ENCODE results near the gene FAR2.
"Not testable (repeated sequence)": the region's sequence is repeated elsewhere in the genome, so short reads cannot be mapped to it uniquely, and the experiment has no call there.

The FAR2 gene

DNA sequence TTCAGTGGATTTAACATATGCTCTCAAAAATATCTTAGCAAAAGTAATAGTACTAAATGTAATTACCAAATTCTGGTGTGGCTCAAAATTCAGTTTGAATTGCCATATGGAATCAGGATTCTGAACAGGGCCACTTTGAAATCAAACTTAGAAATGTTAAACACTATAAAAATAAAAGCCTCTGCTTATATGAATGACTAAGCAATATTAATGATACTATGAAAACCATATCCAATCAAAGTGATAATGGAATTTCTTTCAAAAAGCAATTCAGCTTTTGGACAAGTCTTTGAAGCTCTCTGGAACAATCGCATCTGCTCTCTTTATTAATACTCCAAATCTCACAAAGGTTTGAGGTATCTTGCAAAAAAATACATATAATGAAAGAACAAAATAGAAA is 180.3 kb downstream of the FAR2 start:
- DNase-seq (ENCODE audit: low read depth in 2 of 2), result no peak

DNA sequence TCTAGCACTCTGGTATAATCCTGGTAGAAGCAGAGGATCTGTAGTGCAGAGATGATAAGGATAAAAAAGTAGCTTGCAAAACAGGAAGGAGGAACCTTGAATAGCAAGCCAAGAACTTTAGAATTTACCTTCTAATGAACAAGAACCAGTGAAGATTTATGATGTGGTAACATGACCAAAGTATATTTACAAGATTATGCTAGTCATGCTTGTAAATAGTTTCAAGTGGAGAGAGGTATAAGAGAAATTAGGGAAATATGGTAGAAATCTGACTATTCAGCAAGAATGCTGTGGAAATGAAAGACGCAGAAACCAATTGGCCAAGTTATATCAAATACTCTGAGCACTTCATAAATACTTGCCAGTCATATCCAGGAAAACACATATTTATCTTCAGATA is 184.1 kb downstream of the FAR2 start:
- no peak for DNase-seq (ENCODE audit: low read depth in 2 of 2)

DNA sequence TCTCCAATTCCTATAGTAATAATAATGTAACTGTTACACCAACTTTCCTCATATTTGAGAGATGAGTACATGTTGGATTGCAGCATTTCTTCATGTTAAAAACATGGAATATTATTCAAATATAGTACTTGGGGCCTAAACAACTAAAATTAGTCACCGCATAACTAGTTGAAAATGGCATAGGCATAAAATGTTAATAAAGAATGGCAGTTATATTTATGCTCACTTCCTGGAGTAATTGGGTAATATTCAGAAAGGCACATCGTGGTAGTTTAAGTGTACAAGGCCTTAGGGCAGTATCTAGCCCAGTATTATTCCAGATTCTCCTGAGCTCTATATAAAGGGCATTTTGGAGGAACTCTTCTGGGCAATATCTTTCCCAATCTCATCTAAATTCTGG is 185.9 kb downstream of the FAR2 start:
- DNase-seq (ENCODE audit: low read depth in 2 of 2), result no peak

GRCh38 chr12:29337325-29337724 is 188.2 kb downstream of the FAR2 start:
- no peak for DNase-seq (ENCODE audit: low read depth in 2 of 2)

GRCh38 chr12:29343022-29343799 is 194.1 kb downstream of the FAR2 start:
- DNase-seq (ENCODE audit: low read depth in 2 of 2), result no peak

- no peak for DNase-seq (ENCODE audit: low read depth in 2 of 2)
Observed at GRCh38 chr12:29346769-29347421, 197.8 kb downstream of the FAR2 start.

DNA sequence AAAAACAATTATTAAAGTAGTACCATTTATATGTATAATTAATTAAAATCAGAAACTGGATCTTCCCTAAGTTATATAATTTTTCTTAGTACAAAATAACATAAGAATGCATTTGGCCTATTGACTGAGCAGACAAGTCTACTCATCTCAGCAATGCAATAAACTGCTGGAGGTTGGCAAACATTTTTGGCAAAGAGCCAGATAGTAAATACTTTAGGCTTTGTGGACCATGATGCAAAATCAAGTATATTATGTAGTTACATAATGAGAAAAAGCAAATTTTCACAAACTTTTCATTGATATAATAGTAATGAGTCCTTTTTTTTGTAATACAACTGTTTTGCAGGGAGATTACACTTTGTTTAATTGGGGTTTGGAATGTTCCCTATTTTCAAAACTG is 201.0 kb downstream of the FAR2 start:
- peak; percentile 20 to 23 for DNase-seq (ENCODE audit: low read depth in 2 of 2)

- no peak for DNase-seq (ENCODE audit: low read depth in 2 of 2)
Observed at GRCh38 chr12:29354954-29355353, 205.9 kb downstream of the FAR2 start.

DNA sequence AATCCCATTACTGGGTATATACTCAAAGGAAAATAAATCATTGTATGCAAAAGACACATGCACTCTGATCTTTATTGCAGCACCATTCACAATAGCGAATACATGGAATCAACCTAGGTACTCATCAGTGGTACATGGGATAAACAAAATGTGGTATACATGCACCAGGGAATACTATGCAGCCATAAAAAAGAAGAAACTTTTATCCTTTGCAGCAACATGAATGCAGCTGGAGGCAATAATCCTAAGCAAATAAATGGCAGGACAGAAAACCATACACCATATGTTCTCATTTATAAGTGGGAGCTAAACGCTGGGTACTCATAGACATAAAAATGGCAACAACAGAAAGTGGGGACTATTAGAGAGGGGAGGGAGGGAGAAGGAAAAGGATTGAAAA is 216.0 kb downstream of the FAR2 start:
- DNase-seq (ENCODE audit: low read depth in 2 of 2), result no peak

GRCh38 chr12:29374012-29374411 is 224.9 kb downstream of the FAR2 start:
- no peak for DNase-seq (ENCODE audit: low read depth in 2 of 2)

DNA sequence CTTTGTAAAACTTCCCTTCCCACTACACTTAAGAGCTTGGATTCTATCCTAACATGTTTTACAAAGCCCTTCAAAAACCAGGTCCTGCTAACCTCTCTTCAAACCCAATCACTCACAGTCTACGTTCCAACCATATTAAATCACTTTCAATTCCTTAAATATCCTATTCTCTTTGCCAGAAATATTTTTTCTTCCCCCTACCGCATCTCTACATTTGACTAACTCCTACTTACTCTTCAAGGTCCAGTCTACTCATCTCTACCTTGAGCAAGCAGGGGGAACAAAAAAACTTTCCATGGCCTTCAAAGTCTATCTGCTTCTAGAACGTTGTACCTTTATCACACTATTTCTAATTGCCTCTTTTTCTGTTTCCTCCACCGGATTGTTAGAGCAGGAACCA is 225.8 kb downstream of the FAR2 start:
- DNase-seq (ENCODE audit: low read depth in 2 of 2), result no peak

- DNase-seq (ENCODE audit: low read depth in 2 of 2), result no peak
Observed at GRCh38 chr12:29376118-29376517, 227.0 kb downstream of the FAR2 start.

GRCh38 chr12:29380536-29381523 is 231.8 kb downstream of the FAR2 start, which contains the start of gene ERGIC2:
TSS of gene ERGIC2 (minus strand) at chr12:29381172. CDS start at chr12:29371633, 9,539 bp downstream.
- DNase-seq (ENCODE audit: low read depth in 2 of 2), result peak; percentile 98

- DNase-seq (ENCODE audit: low read depth in 2 of 2), result no peak
Observed at GRCh38 chr12:29382251-29382650, 233.2 kb downstream of the FAR2 start.

DNA sequence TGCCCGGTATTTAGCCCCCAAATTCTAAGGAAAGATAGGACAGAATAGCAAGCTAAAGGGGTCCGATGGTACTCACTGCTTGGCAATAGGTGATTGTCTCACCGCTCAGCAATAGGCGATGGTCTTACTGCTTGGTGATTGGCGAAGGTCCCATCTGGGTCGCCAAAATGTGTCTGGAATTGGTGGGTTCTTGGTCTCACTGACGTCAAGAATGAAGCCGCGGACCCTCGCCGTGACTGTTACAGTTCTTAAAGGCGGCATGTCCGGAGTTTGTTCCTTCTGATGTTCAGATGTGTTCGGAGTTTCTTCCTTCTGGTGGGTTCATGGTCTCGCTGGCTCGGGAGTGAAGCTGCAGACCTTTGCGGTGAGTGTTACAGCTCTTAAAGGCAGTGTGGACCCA is 236.1 kb downstream of the FAR2 start:
- not testable (repeated sequence) for DNase-seq (ENCODE audit: low read depth in 2 of 2)
